Loucy (cell line): ENCODE measurements around the gene CAMTA1.

Experiments used
- H2AFZ ChIP-seq: fragments of 200-600 bp; sonication (generic); 2 replicates; pipeline ENCODE4 v1.6.0; 2016; ENCODE audit warnings: antibody characterized with exemption, mild to moderate bottlenecking, low read length, moderate library complexity
- H3F3A ChIP-seq: fragments of 200-600 bp; 2 replicates; pipeline ENCODE4 v1.6.0; 2016; ENCODE audit warnings: antibody characterized with exemption, low read depth, mild to moderate bottlenecking
- H3K27me3 ChIP-seq: fragments of 200-600 bp; sonication (generic); 2 replicates; pipeline ENCODE4 v1.6.1; 2014; ENCODE audit warnings: low read length, mild to moderate bottlenecking; ENCODE audit not compliant: insufficient read depth, poor library complexity, severe bottlenecking
- H3K36me3 ChIP-seq: fragments of 200-600 bp; sonication (generic); 2 replicates; pipeline ENCODE4 v1.6.1; 2016; ENCODE audit warnings: low read length; ENCODE audit not compliant: insufficient read depth
- H3K4me1 ChIP-seq: fragments of 200-600 bp; sonication (generic); 2 replicates; pipeline ENCODE4 v1.5.1; 2014; ENCODE audit warnings: low read length, mild to moderate bottlenecking; ENCODE audit not compliant: insufficient read depth, poor library complexity, severe bottlenecking
- H3K4me2 ChIP-seq: fragments of 200-600 bp; sonication (generic); 2 replicates; pipeline ENCODE4 v1.6.0; 2014; ENCODE audit warnings: antibody characterized with exemption, low read length, low read depth, mild to moderate bottlenecking; ENCODE audit not compliant: poor library complexity, severe bottlenecking
- H3K4me3 ChIP-seq: fragments of 200-600 bp; sonication (generic); 2 replicates; pipeline ENCODE4 v1.5.1; 2014; ENCODE audit warnings: low read length, mild to moderate bottlenecking, mixed read lengths; ENCODE audit not compliant: poor library complexity, severe bottlenecking
- H3K79me2 ChIP-seq: fragments of 200-600 bp; sonication (generic); 2 replicates; pipeline ENCODE4 v1.6.1; 2014; ENCODE audit warnings: low read length; ENCODE audit not compliant: insufficient read depth
- H3K9ac ChIP-seq: fragments of 200-600 bp; sonication (generic); 2 replicates; pipeline ENCODE4 v1.6.0; 2014; ENCODE audit warnings: mild to moderate bottlenecking, low read depth, low read length, moderate library complexity; ENCODE audit not compliant: poor library complexity, severe bottlenecking
- H3K9me2 ChIP-seq: fragments of 200-600 bp; sonication (generic); replicated peaks from 2 replicates; pipeline ENCODE4 v1.6.1; 2016; ENCODE audit warnings: low read depth, low read length, mixed read lengths
- H3K9me3 ChIP-seq: fragments of 200-600 bp; sonication (generic); 2 replicates; pipeline ENCODE4 v1.6.1; 2014; ENCODE audit warnings: mild to moderate bottlenecking, antibody characterized with exemption, low read length, low read depth; ENCODE audit not compliant: insufficient read depth
- H4K20me1 ChIP-seq: fragments of 200-600 bp; sonication (generic); 2 replicates; pipeline ENCODE4 v1.6.0; 2014; ENCODE audit warnings: antibody characterized with exemption, low read length, mild to moderate bottlenecking; ENCODE audit not compliant: insufficient read depth, poor library complexity, severe bottlenecking
- CTCF ChIP-seq: fragments of 200-600 bp; sonication (generic); conservative IDR thresholded peaks from 2 replicates; pipeline ENCODE4 v1.5.1; 2014; ENCODE audit warnings: mild to moderate bottlenecking, antibody characterized with exemption, low read length
- EZH2phosphoT487 ChIP-seq: fragments of 200-600 bp; IDR thresholded peaks from 2 replicates; pipeline ENCODE4 v1.6.1; 2018; ENCODE audit warnings: antibody characterized with exemption, mild to moderate bottlenecking, moderate library complexity, borderline replicate concordance

The CAMTA1 gene

GRCh38 chr1:7474786-7475502 is 689.7 kb downstream of the CAMTA1 start:
- TF ChIP-seq EZH2phosphoT487 (no peak), CTCF (no peak)
- no peak overlapping the region for H3K9ac ChIP-seq

GRCh38 chr1:7475691-7476090 is 690.4 kb downstream of the CAMTA1 start:
- no peaks in the 10 kb centered on the region for H3K4me1 ChIP-seq
- H3K4me3 ChIP-seq = no peak overlapping the region
- no peak overlapping the region for H3K9ac ChIP-seq
- no peak overlapping the region for H3K4me2 ChIP-seq
- no peak overlapping the region for H2AFZ ChIP-seq
- H3F3A ChIP-seq = no peaks in the 10 kb centered on the region
- TF ChIP-seq CTCF = no peak
- TF ChIP-seq EZH2phosphoT487 = no peak
- no peaks in the 10 kb centered on the region for H3K27me3 ChIP-seq
- H4K20me1 ChIP-seq = no peaks in the 10 kb centered on the region
- no peaks in the 10 kb centered on the region for H3K36me3 ChIP-seq
- no peaks in the 10 kb centered on the region for H3K79me2 ChIP-seq
- no peaks in the 10 kb centered on the region for H3K9me2 ChIP-seq
- no peaks in the 10 kb centered on the region; the same call in 1 of the 2 replicates for H3K9me3 ChIP-seq

More at GRCh38 chr1:7474786-7475502, 689.7 kb downstream of the CAMTA1 start:
- H3K9me2 ChIP-seq = no peaks in the 10 kb centered on the region
- no peak overlapping the region for H3K4me2 ChIP-seq
- no peaks in the 10 kb centered on the region for H3K27me3 ChIP-seq
- H2AFZ ChIP-seq = no peak overlapping the region
- H3K4me3 ChIP-seq = no peak overlapping the region
- no peaks in the 10 kb centered on the region for H3K79me2 ChIP-seq
- no peaks in the 10 kb centered on the region; the same call in 1 of the 2 replicates for H3K9me3 ChIP-seq
- H3K4me1 ChIP-seq = no peaks in the 10 kb centered on the region
- no peaks in the 10 kb centered on the region for H4K20me1 ChIP-seq
- no peaks in the 10 kb centered on the region for H3F3A ChIP-seq
- no peaks in the 10 kb centered on the region for H3K36me3 ChIP-seq

GRCh38 chr1:7476402-7476801 is 691.1 kb downstream of the CAMTA1 start:
- H3K4me2 ChIP-seq = no peak overlapping the region
- no peaks in the 10 kb centered on the region for H4K20me1 ChIP-seq
- H3K36me3 ChIP-seq = no peaks in the 10 kb centered on the region
- H3K9ac ChIP-seq = no peak overlapping the region
- H3K9me3 ChIP-seq = no peaks in the 10 kb centered on the region
- TF ChIP-seq EZH2phosphoT487 (no peak), CTCF (no peak)
- H2AFZ ChIP-seq = no peak overlapping the region
- H3F3A ChIP-seq = no peaks in the 10 kb centered on the region
- H3K4me1 ChIP-seq = no peaks in the 10 kb centered on the region
- no peak overlapping the region for H3K4me3 ChIP-seq
- no peaks in the 10 kb centered on the region for H3K79me2 ChIP-seq
- no peaks in the 10 kb centered on the region for H3K27me3 ChIP-seq
- no peaks in the 10 kb centered on the region for H3K9me2 ChIP-seq
